ENCODE data around the gene ZWILCH.

- no peak for TF ChIP-seq GATA2 (IDR thresholded peaks at IDR 0.05; ENCODE audit: low read depth, low read length)
- TF ChIP-seq GATA3 (IDR thresholded peaks at IDR 0.05; ENCODE audit: low read depth, low read length) = no peak
Measured at GRCh38 chr15:66486887-66487286, 18.2 kb upstream of the ZWILCH start.
